Immature natural killer cell (primary cell): ENCODE results near the gene CFAP299. TPM values are rescaled to one million over a fixed set of nuclear protein-coding genes. Genes with fewer than 3 reads are reported as not detected.

Experiments
- DNase-seq, 3 donors: peaks; one replicate each; pipeline ENCODE4 v3.0.0; 2022; ENCODE audit warnings: mixed read lengths in 1 of 3
- H3K27ac Mint-ChIP-seq, 6 donors: one replicate each; pipeline ENCODE4 v1.8.0; 2020; ENCODE audit warnings: mixed read lengths in 6 of 6, mild to moderate bottlenecking in 5 of 6, inconsistent platforms in 4 of 6, moderate library complexity in 3 of 6
- H3K27me3 Mint-ChIP-seq, 3 donors: one replicate each; pipeline ENCODE4 v1.8.0; 2020 to 2021; ENCODE audit warnings: low read depth in 3 of 3, mild to moderate bottlenecking in 3 of 3, mixed read lengths in 3 of 3, moderate library complexity in 3 of 3, inconsistent platforms in 1 of 3
- H3K36me3 Mint-ChIP-seq, 3 donors: one replicate each; pipeline ENCODE4 v1.8.0; 2020; ENCODE audit warnings: mixed read lengths in 3 of 3, inconsistent platforms in 2 of 3, mild to moderate bottlenecking in 2 of 3
- H3K4me1 Mint-ChIP-seq, 2 donors: one replicate each; pipeline ENCODE4 v1.8.0; 2020; ENCODE audit warnings: inconsistent platforms in 2 of 2, mild to moderate bottlenecking in 2 of 2, mixed read lengths in 2 of 2, moderate library complexity in 1 of 2
- H3K4me3 Mint-ChIP-seq, 5 donors: one replicate each; pipeline ENCODE4 v1.8.0; 2020; ENCODE audit warnings: mild to moderate bottlenecking in 5 of 5, mixed read lengths in 5 of 5, inconsistent platforms in 3 of 5, moderate library complexity in 3 of 5
- H3K9me3 Mint-ChIP-seq, 6 donors: one replicate each; pipeline ENCODE4 v1.8.0; 2020; ENCODE audit warnings: mild to moderate bottlenecking in 6 of 6, mixed read lengths in 6 of 6, inconsistent platforms in 4 of 6, moderate library complexity in 3 of 6
- polyA plus RNA-seq, 3 donors: library from polyadenylated mRNA; unstranded; fragments of 300-500 nt; fragmentation: Illumina TruSeq; gene quantifications; one replicate each; pipeline ENCODE4 v1.2.3, GENCODE V29; 2021

CFAP299 gene
- polyA plus RNA-seq, 3 donors from 2014 or later: 0.72 TPM; not detected in 2

GRCh38 chr4:80484712-80485111 is 149.2 kb downstream of the CFAP299 start:
- Mint-ChIP-seq H3K27me3 (peaks cover 0 to 2% (median 0%) of the 10 kb centered on the region in 3 donors), H3K4me3 (no peak overlapping the region), H3K36me3 (no peaks in the 10 kb centered on the region), H3K4me1 (no peaks in the 10 kb centered on the region), H3K9me3 (peaks cover 0 to 2% (median 0%) of the 10 kb centered on the region in 6 donors), H3K27ac (no peak overlapping the region)
- DNase-seq: no peak

- Mint-ChIP-seq H3K27ac (no peak overlapping the region), H3K27me3 (peaks cover 0 to 2% (median 0%) of the 10 kb centered on the region in 3 donors), H3K36me3 (no peaks in the 10 kb centered on the region), H3K4me3 (no peak overlapping the region), H3K9me3 (peaks cover 0 to 2% (median 0%) of the 10 kb centered on the region in 6 donors), H3K4me1 (peaks cover 2 to 3% of the 10 kb centered on the region in 2 donors)
- no peak for DNase-seq
Measured at GRCh38 chr4:80486603-80487002, 151.1 kb downstream of the CFAP299 start.

- Mint-ChIP-seq H3K27me3 (peaks cover 0 to 2% (median 0%) of the 10 kb centered on the region in 3 donors), H3K4me3 (no peak overlapping the region), H3K9me3 (peaks cover 0 to 8% (median 0%) of the 10 kb centered on the region in 6 donors), H3K4me1 (peaks cover 24 to 33% of the 10 kb centered on the region in 2 donors), H3K36me3 (peaks cover 0 to 4% (median 3%) of the 10 kb centered on the region in 3 donors), H3K27ac (no peak overlapping the region)
- DNase-seq: no peak
Measured at GRCh38 chr4:80489798-80490197, 154.3 kb downstream of the CFAP299 start.

- Mint-ChIP-seq H3K27ac (peak overlapping the region in 5 of 6 donors; percentile 34 to 85 (median 62)), H3K4me3 (peak overlapping the region in 3 of 5 donors; percentile 4 to 33 (median 21)), H3K4me1 (peaks cover 24 to 33% of the 10 kb centered on the region in 2 donors), H3K27me3 (peaks cover 0 to 3% (median 0%) of the 10 kb centered on the region in 3 donors), H3K36me3 (peaks cover 0 to 9% (median 4%) of the 10 kb centered on the region in 3 donors), H3K9me3 (peaks cover 0 to 11% (median 6%) of the 10 kb centered on the region in 6 donors)
- peak; percentile 47 to 59 (median 57) for DNase-seq
Measured at GRCh38 chr4:80492761-80493160, 157.2 kb downstream of the CFAP299 start.

- H3K36me3 Mint-ChIP-seq: peaks cover 0 to 9% (median 4%) of the 10 kb centered on the region in 3 donors
- H3K4me3 Mint-ChIP-seq: no peak overlapping the region
- H3K27ac Mint-ChIP-seq: no peak overlapping the region
- H3K27me3 Mint-ChIP-seq: peaks cover 0 to 3% (median 3%) of the 10 kb centered on the region in 3 donors
- no peak for DNase-seq
- H3K4me1 Mint-ChIP-seq: peaks cover 34 to 56% of the 10 kb centered on the region in 2 donors
- peaks cover 0 to 11% (median 6%) of the 10 kb centered on the region in 6 donors for H3K9me3 Mint-ChIP-seq
Measured at GRCh38 chr4:80495865-80496264, 160.3 kb downstream of the CFAP299 start.

GRCh38 chr4:80498725-80499124 is 163.2 kb downstream of the CFAP299 start:
- Mint-ChIP-seq H3K4me3 (no peak overlapping the region), H3K4me1 (peaks cover 16 to 36% of the 10 kb centered on the region in 2 donors), H3K27ac (peak overlapping the region in 1 of 6 donors; percentile 10), H3K36me3 (peaks cover 0 to 9% (median 0%) of the 10 kb centered on the region in 3 donors), H3K27me3 (peaks cover 0 to 3% (median 3%) of the 10 kb centered on the region in 3 donors), H3K9me3 (peaks cover 0 to 11% (median 4%) of the 10 kb centered on the region in 6 donors)
- DNase-seq: no peak

GRCh38 chr4:80500613-80501012 is 165.1 kb downstream of the CFAP299 start:
- H3K4me3 Mint-ChIP-seq: peak overlapping the region in 4 of 5 donors; percentile 7 to 58 (median 16)
- DNase-seq: peak; percentile 26 to 60 (median 53)
- peak overlapping the region in 5 of 6 donors; percentile 1 to 53 (median 49) for H3K27ac Mint-ChIP-seq
- peaks cover 0 to 3% (median 3%) of the 10 kb centered on the region in 3 donors for H3K27me3 Mint-ChIP-seq
- H3K9me3 Mint-ChIP-seq: peaks cover 0 to 11% (median 4%) of the 10 kb centered on the region in 6 donors
- peaks cover 0 to 6% (median 0%) of the 10 kb centered on the region in 3 donors for H3K36me3 Mint-ChIP-seq
- H3K4me1 Mint-ChIP-seq: peaks cover 13 to 26% of the 10 kb centered on the region in 2 donors

GRCh38 chr4:80507077-80507476 is 171.5 kb downstream of the CFAP299 start:
- Mint-ChIP-seq H3K9me3 (peaks cover 0 to 2% (median 0%) of the 10 kb centered on the region in 6 donors), H3K27ac (no peak overlapping the region), H3K36me3 (peaks cover 0 to 4% (median 0%) of the 10 kb centered on the region in 3 donors), H3K27me3 (no peaks in the 10 kb centered on the region), H3K4me3 (no peak overlapping the region), H3K4me1 (peaks cover 3 to 22% of the 10 kb centered on the region in 2 donors)
- no peak for DNase-seq

- Mint-ChIP-seq H3K9me3 (peaks cover 0 to 2% (median 0%) of the 10 kb centered on the region in 6 donors), H3K4me3 (no peak overlapping the region), H3K4me1 (peaks cover 3 to 22% of the 10 kb centered on the region in 2 donors), H3K27ac (no peak overlapping the region), H3K27me3 (no peaks in the 10 kb centered on the region), H3K36me3 (peaks cover 0 to 4% (median 0%) of the 10 kb centered on the region in 3 donors)
- no peak for DNase-seq
Measured at GRCh38 chr4:80507507-80507906, 172.0 kb downstream of the CFAP299 start.

- no peaks in the 10 kb centered on the region for H3K36me3 Mint-ChIP-seq
- H3K4me3 Mint-ChIP-seq: no peak overlapping the region
Measured at GRCh38 chr4:80515496-80515895, 180.0 kb downstream of the CFAP299 start.

GRCh38 chr4:80521438-80521837 is 185.9 kb downstream of the CFAP299 start:
- Mint-ChIP-seq H3K4me3 (no peak overlapping the region), H3K36me3 (no peaks in the 10 kb centered on the region), H3K27ac (no peak overlapping the region), H3K9me3 (no peaks in the 10 kb centered on the region), H3K27me3 (peaks cover 0 to 5% (median 2%) of the 10 kb centered on the region in 3 donors), H3K4me1 (no peaks in the 10 kb centered on the region)
- DNase-seq: no peak

More at GRCh38 chr4:80515496-80515895, 180.0 kb downstream of the CFAP299 start:
- Mint-ChIP-seq H3K4me1 (peaks cover 0 to 2% of the 10 kb centered on the region in 2 donors), H3K9me3 (no peaks in the 10 kb centered on the region), H3K27ac (no peak overlapping the region), H3K27me3 (peaks cover 0 to 2% (median 0%) of the 10 kb centered on the region in 3 donors)
- DNase-seq: no peak

- no peak for DNase-seq
- Mint-ChIP-seq H3K9me3 (no peaks in the 10 kb centered on the region), H3K4me3 (no peak overlapping the region), H3K36me3 (no peaks in the 10 kb centered on the region), H3K27ac (no peak overlapping the region), H3K4me1 (no peaks in the 10 kb centered on the region), H3K27me3 (peaks cover 2 to 8% (median 2%) of the 10 kb centered on the region in 3 donors)
Measured at GRCh38 chr4:80526697-80527096, 191.2 kb downstream of the CFAP299 start.

- no peaks in the 10 kb centered on the region for H3K9me3 Mint-ChIP-seq
- H3K27ac Mint-ChIP-seq: peak overlapping the region in 1 of 6 donors; percentile 51
- no peaks in the 10 kb centered on the region for H3K4me1 Mint-ChIP-seq
- no peaks in the 10 kb centered on the region for H3K36me3 Mint-ChIP-seq
- no peak overlapping the region for H3K4me3 Mint-ChIP-seq
- no peak for DNase-seq
- peaks cover under 1 to 8% (median 2%) of the 10 kb centered on the region in 3 donors for H3K27me3 Mint-ChIP-seq
Measured at GRCh38 chr4:80529026-80529425, 193.5 kb downstream of the CFAP299 start.

GRCh38 chr4:80532674-80533333 is 197.3 kb downstream of the CFAP299 start:
- H3K36me3 Mint-ChIP-seq: no peaks in the 10 kb centered on the region
- no peak overlapping the region for H3K27ac Mint-ChIP-seq
- no peaks in the 10 kb centered on the region for H3K4me1 Mint-ChIP-seq
- peaks cover 0 to 3% (median 2%) of the 10 kb centered on the region in 3 donors for H3K27me3 Mint-ChIP-seq
- H3K9me3 Mint-ChIP-seq: no peaks in the 10 kb centered on the region
- H3K4me3 Mint-ChIP-seq: no peak overlapping the region
- no peak for DNase-seq
